ENCODE data around the gene SLIT1. TPM values are rescaled to one million over a fixed set of nuclear protein-coding genes. Genes with fewer than 3 reads are reported as not detected.

SLIT1 gene
- under 0.01 and 0.11 TPM in 2 replicates for total RNA-seq

DNA sequence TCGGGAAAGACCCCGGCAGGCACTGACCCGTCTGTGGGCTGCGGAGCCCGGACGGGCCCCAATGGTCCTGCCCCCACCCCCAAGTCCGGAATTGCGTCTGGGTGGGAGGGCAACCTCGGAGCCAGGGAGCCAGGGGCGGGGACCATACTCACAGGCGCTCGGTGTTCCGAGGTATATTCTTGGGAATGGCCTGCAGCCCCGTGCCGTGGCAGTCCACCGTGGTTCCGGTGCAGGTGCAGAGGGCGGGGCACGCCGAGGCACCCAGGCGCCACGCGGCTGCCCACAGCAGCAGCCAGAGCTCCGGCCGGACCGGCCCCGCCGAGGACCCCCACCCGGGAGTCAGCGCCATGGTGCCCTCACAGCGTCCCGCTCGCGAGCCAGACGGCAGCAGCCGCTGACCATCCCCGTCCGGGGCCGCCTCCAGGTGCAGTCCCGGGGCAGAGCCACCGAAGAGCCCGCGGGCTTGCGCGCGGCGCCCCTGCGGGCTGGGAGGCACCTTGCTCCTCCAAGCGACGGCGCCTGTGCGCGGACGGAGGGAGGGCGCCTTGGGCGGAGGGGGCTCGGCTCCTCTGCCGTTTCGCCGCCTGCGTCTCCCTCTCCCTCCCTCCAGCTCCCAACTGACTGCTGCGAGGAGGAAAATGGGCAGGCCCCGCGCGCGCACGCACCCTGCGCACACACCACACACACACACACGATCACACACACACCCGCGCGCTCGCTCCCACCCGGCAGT is at the start of gene SLIT1:
SLIT1 (minus strand) TSS at position 634 of the 733 bp plus-strand sequence; CDS start at position 349, 285 bp downstream.

Other genes with a start within 250 kb of the SLIT1 start
- gene ARHGAP19, start 106.7 kb upstream of the SLIT1 start, total RNA-seq = 11.9 and 20.8 TPM in 2 replicates
- 2.7 and 3.0 TPM in 2 replicates for gene FRAT1, start 133.3 kb upstream of the SLIT1 start, total RNA-seq
- 6.0 and 6.6 TPM in 2 replicates for gene FRAT2, start 148.8 kb upstream of the SLIT1 start, total RNA-seq
- gene RRP12, start 215.4 kb upstream of the SLIT1 start, total RNA-seq = 17.5 and 29.7 TPM in 2 replicates
- 355 and 484 TPM in 2 replicates for gene PGAM1, start 240.2 kb upstream of the SLIT1 start, total RNA-seq